Measurements from ENCODE around the gene SMIM10L2A.
"Not testable (repeated sequence)": the region's sequence is repeated elsewhere in the genome, so short reads cannot be mapped to it uniquely, and the experiment has no call there.

The SMIM10L2A gene

GRCh38 chrX:135423173-135423864 lies 1.6 kb downstream of the SMIM10L2A start:
- not testable (repeated sequence) for DNase-seq (ENCODE audit: low read depth)

DNA sequence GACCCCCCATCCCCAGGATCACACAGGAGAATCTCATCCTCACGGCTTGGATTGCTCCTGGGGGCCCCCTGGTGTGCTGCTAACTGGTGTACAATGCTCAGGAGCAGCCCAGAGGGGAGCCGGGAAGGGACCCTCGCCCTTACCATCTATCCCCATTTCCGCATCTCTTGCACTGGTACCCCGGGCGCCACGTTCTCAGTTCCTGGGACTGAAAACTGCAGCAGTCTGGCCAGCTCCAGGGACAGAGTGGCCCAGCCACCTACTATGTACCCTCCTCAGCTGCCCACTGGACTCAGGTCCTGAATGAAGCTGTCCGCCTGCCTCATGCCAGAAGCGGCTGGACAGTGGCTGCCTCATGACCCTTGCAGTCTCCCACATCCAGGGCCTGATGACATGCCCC lies 2.7 kb downstream of the SMIM10L2A start:
- DNase-seq (ENCODE audit: low read depth), result no peak

DNA sequence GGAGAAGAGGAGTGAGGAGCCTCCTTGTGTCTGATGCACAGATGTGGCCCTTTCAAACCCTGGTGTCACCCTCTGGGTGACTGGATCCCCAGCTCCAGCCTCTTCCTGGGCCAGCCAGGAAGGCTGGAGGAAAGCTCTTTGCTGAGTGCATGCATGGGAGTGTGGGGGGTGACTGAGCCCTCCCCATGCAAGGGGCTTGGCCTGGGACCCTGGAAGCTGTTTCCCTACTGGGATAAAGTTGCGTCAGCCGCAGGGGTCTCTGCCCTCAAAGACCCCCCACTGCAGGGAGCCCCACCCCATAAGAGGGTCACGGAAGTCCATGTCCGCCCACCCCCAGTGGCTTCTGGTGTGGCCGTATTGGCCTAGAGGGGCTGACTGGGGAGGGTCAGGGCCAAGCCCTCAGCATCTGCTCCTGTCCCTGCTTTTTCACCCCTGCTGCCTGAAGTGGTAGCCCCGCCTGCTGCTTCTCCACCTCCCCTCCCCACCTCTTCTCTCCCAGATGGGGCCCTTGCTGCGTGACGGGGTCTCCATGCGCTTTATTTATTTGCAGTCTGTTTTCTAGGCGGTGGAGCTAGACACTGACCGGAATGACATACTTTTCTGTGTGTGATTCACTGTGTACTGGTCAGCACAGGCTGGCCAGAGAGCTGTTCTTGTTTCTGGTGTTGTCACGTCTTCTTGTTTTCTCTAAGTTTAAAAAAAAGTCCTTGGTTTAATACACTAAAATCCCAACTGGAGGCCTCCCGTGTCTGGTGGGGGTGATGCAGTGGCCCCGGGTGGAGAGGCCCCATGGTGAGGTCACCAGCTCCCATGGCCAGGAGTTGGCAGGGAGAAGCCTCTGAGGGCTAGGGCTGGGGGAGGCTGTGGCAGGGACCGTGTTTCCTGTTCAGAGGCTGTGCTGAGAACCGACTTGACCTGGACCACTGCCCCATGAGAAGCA lies 3.6 kb downstream of the SMIM10L2A start:
- DNase-seq (ENCODE audit: low read depth), result no peak

DNA sequence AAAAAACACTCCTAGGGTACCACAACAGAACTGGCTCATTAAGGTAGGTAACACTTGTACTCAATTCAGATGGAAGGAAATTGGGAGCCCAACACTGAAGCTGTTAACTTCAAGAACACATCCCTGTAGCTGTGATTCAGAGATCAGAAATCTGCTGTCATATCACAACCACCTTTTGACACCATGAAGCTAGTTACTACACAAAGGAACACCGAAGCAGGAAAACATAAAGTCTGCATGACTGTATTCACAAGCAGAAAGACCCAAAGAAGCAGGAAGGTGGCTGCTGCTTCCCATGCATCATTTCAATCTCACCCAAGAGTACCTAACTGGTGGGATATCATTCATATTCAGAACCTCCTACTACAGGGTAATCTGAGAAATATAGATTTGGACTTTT lies 7.7 kb downstream of the SMIM10L2A start:
- no peak for DNase-seq (ENCODE audit: low read depth)

DNA sequence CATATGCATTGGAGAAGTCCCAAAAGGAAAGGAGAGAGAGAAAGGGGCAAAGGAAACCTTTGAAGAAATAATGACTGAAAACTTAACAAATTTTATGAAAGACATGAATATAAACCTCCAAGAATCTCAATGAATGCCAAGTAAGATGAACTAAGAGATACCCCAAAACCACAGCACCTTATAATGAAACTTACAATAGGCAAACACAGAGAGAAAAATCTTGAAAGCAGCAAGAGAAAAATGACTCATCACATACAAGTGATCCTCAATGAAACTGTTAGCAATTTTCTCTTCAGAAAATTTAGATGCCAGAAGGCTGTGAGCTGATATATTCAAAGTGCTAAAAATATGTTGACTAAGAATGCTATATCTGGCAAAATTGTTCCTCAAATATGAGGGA lies 10.1 kb downstream of the SMIM10L2A start:
- no peak for DNase-seq (ENCODE audit: low read depth)

DNA sequence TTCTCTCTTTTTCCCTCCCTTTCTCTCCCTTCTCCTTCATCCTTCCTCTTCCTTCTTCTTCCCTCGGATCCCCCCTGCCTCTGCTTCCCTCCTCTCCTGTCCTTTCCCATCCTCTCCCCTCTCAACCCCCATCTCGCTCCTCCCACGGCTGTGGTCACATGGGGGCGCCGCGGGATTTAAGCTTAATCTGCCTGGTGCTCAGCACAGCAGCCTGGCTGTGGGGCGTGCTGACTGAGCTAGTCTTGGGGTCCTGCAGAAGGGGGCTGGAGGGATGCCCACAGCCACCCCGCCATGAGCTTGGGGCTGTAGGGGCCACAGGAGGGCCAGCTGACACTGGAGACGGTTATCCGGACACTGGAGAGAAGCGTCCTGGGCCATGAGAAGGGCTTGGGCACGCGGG lies 10.7 kb downstream of the SMIM10L2A start:
- DNase-seq (ENCODE audit: low read depth), result no peak

GRCh38 chrX:135432881-135433521 lies 11.3 kb downstream of the SMIM10L2A start:
- DNase-seq (ENCODE audit: low read depth), result no peak

GRCh38 chrX:135433531-135434257 lies 11.9 kb downstream of the SMIM10L2A start:
- DNase-seq (ENCODE audit: low read depth), result no peak

DNA sequence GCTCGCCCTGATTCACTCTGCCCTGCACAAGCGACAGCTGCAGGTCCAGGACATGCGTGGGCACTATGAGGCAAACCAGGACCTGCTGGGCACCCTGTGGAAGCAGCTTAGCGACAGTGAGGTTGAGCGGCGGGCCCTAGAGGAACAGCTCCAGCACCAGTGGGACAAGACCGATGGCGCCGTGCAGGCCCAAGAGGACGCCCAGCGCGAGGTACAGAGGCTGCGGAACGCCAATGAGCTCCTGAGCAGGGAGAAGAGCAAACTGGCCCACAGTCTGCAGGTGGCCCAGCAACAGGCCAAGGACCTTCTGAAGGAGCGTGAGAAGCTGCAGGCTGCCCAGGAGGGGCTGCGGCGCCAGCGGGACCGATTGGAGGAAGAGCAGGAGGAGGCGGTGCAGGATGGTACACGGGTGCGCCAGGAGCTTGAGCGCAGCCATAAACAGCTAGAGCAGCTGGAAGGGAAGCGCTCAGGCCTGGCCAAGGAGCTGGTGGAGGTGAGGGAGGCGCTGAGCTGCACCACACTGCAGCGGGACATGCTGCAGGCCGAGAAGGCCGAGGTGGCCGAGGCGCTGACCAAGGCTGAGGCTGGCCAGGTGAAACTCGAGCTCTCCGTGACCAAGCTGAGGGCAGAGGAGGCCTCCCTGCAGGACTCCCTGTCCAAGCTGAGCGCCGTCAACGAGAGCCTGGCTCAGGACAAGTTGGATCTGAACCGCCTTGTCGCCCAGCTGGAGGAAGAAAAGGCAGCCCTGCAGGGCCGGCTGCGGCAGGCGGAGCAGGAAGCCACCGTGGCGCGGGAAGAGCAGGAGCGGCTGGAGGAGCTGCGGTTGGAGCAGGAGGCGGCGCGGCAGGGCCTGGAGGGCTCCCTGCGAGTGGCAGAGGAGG lies 12.8 kb downstream of the SMIM10L2A start:
- DNase-seq (ENCODE audit: low read depth), result no peak

DNA sequence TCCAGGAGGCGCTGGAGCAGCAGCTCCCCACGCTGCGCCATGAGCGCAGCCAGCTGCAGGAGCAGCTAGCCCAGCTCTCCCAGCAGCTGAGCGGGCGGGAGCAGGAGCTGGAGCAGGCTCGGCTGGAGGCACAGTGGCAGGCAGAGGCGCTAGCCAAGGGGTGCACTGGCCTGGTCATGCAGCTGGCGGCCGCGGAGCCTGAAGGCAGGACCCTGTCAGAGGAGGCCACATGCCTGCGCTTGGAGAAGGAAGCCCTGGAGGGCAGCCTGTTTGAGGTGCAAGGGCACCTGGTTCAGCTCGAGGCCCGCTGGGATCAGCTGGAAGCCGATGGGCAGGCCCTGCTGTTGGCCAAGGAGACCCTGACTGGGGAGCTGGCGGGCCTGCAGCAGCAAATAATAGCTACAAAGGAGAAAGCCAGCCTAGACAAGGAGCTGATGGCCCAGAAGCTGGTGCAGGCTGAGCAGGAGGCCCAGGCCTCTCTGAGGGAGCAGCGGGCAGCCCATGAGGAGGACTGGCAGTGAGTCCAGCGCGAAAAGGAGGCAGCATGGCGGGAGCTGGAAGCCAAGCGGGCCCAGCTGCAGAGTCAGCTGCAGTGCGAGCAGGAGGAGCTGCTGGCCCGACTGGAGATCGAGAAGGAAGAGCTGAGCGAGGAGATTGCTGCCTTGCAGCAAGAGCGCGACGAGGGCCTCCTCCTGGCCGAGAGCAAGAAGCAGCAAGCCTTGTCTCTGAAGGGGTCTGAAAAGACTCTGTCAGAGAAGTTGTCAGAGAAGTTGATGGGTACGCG lies 13.6 kb downstream of the SMIM10L2A start:
- no peak for DNase-seq (ENCODE audit: low read depth)

DNA sequence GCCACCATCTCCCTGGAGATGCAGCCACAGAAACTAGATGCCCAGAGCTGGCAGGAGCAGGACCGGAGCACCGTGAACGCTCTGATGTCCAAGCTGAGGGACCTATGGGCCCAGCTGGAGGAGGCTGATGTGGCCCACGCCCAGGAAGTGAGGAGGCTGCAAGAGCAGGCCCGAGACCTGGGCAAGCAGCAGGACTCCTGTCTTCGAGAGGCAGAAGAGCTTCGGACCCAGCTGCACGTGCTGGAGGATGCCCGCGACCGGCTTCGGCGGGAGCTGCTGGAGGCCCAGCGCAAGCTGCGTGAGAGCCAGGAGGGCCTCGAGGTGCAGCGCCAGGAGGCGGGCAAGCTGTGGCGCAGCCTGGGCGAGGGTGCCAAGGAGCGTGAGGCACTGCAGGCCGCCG lies 14.2 kb downstream of the SMIM10L2A start:
- DNase-seq (ENCODE audit: low read depth), result no peak

DNA sequence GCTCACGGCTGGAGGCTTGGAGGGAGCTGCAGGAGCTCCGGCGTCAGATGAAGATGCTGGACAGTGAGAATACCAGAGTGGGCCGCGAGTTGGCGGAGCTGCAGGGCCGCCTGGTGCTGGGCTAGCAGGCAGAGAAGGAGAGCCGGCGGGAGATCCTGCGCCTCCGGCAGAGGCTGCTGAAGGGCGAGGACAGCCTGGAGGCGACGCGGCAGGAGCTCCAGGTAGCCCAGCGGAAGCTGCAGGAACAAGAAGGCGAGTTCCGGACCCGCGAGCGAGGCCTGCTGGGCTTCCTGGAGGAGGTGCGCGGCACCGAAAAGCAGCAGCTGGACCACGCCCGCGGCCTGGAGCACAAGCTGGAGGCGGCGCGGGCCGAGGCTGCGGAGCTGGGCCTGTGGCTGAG lies 14.7 kb downstream of the SMIM10L2A start:
- no peak for DNase-seq (ENCODE audit: low read depth)

DNA sequence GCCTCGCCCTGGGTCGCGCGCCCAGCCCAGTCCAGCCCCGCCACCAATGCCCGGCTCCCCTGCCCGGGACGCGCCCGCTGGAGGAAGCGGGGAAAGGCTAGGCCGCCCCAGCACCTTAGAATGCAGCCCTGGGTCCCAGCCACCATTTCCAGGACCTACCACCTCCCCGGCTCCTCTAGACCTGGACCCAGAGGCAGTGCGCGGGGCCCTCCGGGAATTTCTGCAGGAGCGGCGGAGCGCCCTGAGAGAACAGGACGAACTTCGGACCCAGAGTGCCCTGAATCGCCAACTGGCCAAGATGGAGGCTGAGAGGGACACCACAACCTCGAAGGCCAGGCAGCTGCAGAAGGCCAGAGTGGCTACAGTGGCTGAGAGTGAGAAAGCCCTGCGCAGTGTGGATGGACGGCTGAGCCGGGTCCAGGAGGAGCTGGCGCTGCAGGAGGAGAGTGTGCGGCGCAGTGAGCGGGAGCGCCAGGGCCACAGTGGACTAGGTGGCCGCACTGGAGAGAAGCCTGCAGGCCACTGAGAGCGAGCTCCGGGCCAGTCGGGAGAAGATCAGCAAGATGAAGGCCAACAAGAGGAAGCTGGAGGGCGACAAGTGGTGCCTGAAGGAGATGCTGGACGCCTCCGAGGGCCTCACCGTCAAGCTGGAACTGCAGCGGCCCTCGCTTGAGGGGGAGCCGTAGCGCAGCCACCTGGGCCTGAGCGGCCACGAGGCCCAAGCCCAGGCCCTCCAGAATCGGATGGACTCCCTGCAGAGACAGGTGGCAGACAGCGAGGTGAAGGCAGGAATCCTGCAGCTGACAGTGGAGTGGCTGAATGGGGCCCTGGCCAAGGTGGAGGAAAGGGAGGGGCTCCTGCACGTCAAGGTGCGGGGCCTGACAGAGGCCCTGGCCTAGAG lies 15.5 kb downstream of the SMIM10L2A start:
- no peak for DNase-seq (ENCODE audit: low read depth)

DNA sequence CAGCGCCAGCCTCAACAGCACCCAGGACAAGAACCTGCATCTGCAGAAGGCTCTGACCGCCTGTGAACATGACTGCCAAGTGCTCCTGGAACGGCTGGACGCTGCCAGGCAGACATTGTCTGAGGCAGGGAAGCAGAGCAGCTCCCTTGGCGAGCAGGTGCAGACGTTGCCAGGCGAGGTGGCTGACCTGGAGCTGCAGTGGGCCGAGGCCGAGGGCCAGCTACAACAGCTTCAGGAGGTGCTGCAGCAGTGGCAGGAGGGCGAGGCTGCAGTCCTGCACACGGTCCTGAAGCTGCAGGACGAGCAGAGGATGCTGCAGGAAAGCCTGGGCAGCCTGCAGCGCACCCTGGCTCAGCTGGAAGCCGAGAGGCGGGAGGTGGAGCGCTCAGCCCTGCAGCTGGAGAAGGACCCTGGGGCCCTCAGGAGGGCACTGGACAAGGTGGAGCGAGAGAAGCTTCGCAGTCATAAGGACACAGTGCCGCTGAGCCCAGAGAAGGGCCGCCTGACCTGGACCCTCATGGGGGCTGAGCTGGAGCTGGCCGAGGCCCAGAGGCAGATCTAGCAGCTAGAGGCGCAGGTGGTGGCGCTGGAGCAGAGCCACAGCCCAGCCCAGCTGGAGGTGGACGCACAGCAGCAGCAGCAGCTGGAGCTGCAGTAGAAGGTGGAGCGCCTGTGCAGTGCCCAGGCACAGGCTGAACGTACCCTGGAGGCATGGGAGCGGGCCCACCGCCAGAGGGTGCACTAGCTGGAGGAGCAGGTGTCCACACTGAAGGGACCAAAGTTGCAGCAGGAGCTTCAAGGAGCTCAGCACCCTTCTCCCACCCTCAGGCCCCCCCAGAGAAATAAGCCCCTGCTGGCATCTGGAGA lies 16.4 kb downstream of the SMIM10L2A start:
- no peak for DNase-seq (ENCODE audit: low read depth)

GRCh38 chrX:135438734-135439043 lies 16.9 kb downstream of the SMIM10L2A start:
- no peak for DNase-seq (ENCODE audit: low read depth)

GRCh38 chrX:135449637-135450550 lies 28.1 kb downstream of the SMIM10L2A start:
- DNase-seq (ENCODE audit: low read depth), result no peak

GRCh38 chrX:135453381-135453780 lies 31.6 kb downstream of the SMIM10L2A start:
- DNase-seq (ENCODE audit: low read depth), result no peak
